Vagina (tissue), 2 donors: ENCODE data around the gene MYO1H. TPM values are rescaled to one million over a fixed set of nuclear protein-coding genes. Genes with fewer than 3 reads are reported as not detected.

Experiments used
- DNase-seq, 2 donors: peaks; one replicate each; pipeline ENCODE4 v3.0.0-alpha.2; 2017; ENCODE audit errors: extremely low spot score in 2 of 2
- H3K27ac ChIP-seq: fragments of 200-600 bp; sonication (generic); one replicate; pipeline ENCODE4 v1.5.1; 2019
- H3K27me3 ChIP-seq: fragments of 200-600 bp; sonication (generic); one replicate; pipeline ENCODE4 v1.5.1; 2019
- H3K36me3 ChIP-seq, 2 donors: fragments of 200-600 bp; sonication (generic); one replicate each; pipeline ENCODE4 v1.5.1; 2017 to 2019
- H3K4me1 ChIP-seq: fragments of 200-600 bp; sonication (generic); one replicate; pipeline ENCODE4 v1.5.1; 2019
- H3K4me3 ChIP-seq, 2 donors: fragments of 200-600 bp; sonication (generic); 1 replicate in 1 of 2; 2 replicates in 1 of 2; pipeline ENCODE4 v1.5.1; 2016 to 2019
- H3K9me3 ChIP-seq: fragments of 200-600 bp; sonication (generic); one replicate; pipeline ENCODE4 v1.5.1; 2019
- CTCF ChIP-seq, 3 experiments: fragments of 450-650 bp in 2 of 3; fragments of 200-600 bp in 1 of 3; sonication (generic) in 1 of 3; IDR thresholded peaks; one replicate each; pipeline ENCODE4 v1.5.1; 2017 to 2019; ENCODE audit warnings: antibody characterized with exemption in 3 of 3, mild to moderate bottlenecking in 2 of 3, moderate library complexity in 2 of 3
- POLR2A ChIP-seq, 2 donors: fragments of 450-650 bp; IDR thresholded peaks; one replicate each; pipeline ENCODE4 v1.6.1; 2017; ENCODE audit warnings: antibody characterized with exemption in 2 of 2, mild to moderate bottlenecking in 2 of 2, moderate library complexity in 2 of 2
- POLR2AphosphoS5 ChIP-seq, 2 donors: sonication (generic); formaldehyde crosslinking; IDR thresholded peaks; one replicate each; pipeline ENCODE4 v1.9.0; 2017; ENCODE audit warnings: antibody characterized with exemption in 2 of 2, mild to moderate bottlenecking in 2 of 2, low read depth in 1 of 2; ENCODE audit not compliant: insufficient read depth in 1 of 2
- intact Hi-C: fragments of 100-400 bp; cut with DNase I; formaldehyde crosslinking; loops from one replicate; pipeline ENCODE4 v1.15.1; 2023
- total RNA-seq: library from RNA; depleted of rRNA; stranded (reverse); fragments of >200 nt; gene quantifications from one replicate; pipeline ENCODE4 v1.2.3, GENCODE V29; 2016

The MYO1H gene
- total RNA-seq, result not detected

- Histone ChIP-seq H3K36me3 (no peaks in the 10 kb centered on the region), H3K4me3 (no peak within 1 kb of the TSS), H3K4me1 (no peaks in the 10 kb centered on the region), H3K27ac (no peak within 1 kb of the TSS), H3K27me3 (no peaks in the 10 kb centered on the region), H3K9me3 (no peaks in the 10 kb centered on the region)
- intact Hi-C loops, result no loop called here
- TF ChIP-seq POLR2AphosphoS5 (IDR thresholded peaks at IDR 0.05; ENCODE audit: insufficient read depth in 1 of 2, low read depth in 1 of 2) (no peak), POLR2A (IDR thresholded peaks at IDR 0.05) (no peak), CTCF (IDR thresholded peaks at IDR 0.05) (no peak)
- DNase-seq, result no peak
These were observed at the start of gene MYO1H for GRCh38 chr12:109347589-109347988. MYO1H (plus strand) TSS chr12:109347900; CDS start chr12:109347961, 61 bp downstream.

DNA sequence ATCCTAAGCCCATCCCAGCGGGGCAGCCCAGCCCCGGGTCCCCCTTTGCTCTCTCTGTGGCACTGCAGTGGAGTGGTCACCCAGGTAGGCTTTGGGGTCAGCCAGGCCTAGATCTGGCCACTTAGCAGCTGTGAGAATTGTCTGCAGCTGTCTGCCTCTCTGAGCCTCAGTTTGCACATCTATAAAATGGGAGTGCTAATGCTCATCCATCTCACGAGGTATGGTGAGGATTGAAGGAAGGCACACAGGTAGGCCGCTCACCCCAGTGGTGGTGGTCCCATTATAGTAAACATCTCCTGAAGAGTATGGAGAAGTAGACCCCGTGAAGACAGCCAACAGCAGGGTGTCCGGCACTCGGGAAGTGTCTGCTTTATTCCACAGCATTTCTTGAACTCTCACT, 47.9 kb upstream of the MYO1H start:
- Histone ChIP-seq H3K27me3 (no peaks in the 10 kb centered on the region), H3K4me1 (no peaks in the 10 kb centered on the region), H3K27ac (no peak overlapping the region), H3K9me3 (no peaks in the 10 kb centered on the region), H3K4me3 (no peak overlapping the region), H3K36me3 (no peaks in the 10 kb centered on the region)
- intact Hi-C loops, result no loop called here
- no peak for TF ChIP-seq POLR2A (IDR thresholded peaks at IDR 0.05)
- no peak for TF ChIP-seq CTCF (IDR thresholded peaks at IDR 0.05)
- TF ChIP-seq POLR2AphosphoS5 (IDR thresholded peaks at IDR 0.05; ENCODE audit: insufficient read depth in 1 of 2, low read depth in 1 of 2), result no peak
- no peak for DNase-seq

GRCh38 chr12:109301643-109302168, 46.0 kb upstream of the MYO1H start:
- H3K9me3 ChIP-seq, result no peaks in the 10 kb centered on the region
- TF ChIP-seq POLR2A (IDR thresholded peaks at IDR 0.05) (no peak), CTCF (IDR thresholded peaks at IDR 0.05) (no peak), POLR2AphosphoS5 (IDR thresholded peaks at IDR 0.05; ENCODE audit: insufficient read depth in 1 of 2, low read depth in 1 of 2) (no peak)
- DNase-seq, result no peak

GRCh38 chr12:109302358-109302757, 45.3 kb upstream of the MYO1H start:
- Histone ChIP-seq H3K36me3 (no peaks in the 10 kb centered on the region), H3K4me3 (no peak overlapping the region), H3K27ac (no peak overlapping the region), H3K4me1 (no peaks in the 10 kb centered on the region), H3K9me3 (no peaks in the 10 kb centered on the region), H3K27me3 (no peaks in the 10 kb centered on the region)
- DNase-seq, result no peak
- intact Hi-C loops, result no loop called here
- TF ChIP-seq POLR2AphosphoS5 (IDR thresholded peaks at IDR 0.05; ENCODE audit: insufficient read depth in 1 of 2, low read depth in 1 of 2) (no peak), POLR2A (IDR thresholded peaks at IDR 0.05) (no peak), CTCF (IDR thresholded peaks at IDR 0.05) (no peak)

More at GRCh38 chr12:109301643-109302168, 46.0 kb upstream of the MYO1H start:
- Histone ChIP-seq H3K36me3 (no peaks in the 10 kb centered on the region), H3K27ac (no peak overlapping the region), H3K4me3 (no peak overlapping the region), H3K4me1 (no peaks in the 10 kb centered on the region), H3K27me3 (no peaks in the 10 kb centered on the region)
- intact Hi-C loops, result no loop called here

DNA sequence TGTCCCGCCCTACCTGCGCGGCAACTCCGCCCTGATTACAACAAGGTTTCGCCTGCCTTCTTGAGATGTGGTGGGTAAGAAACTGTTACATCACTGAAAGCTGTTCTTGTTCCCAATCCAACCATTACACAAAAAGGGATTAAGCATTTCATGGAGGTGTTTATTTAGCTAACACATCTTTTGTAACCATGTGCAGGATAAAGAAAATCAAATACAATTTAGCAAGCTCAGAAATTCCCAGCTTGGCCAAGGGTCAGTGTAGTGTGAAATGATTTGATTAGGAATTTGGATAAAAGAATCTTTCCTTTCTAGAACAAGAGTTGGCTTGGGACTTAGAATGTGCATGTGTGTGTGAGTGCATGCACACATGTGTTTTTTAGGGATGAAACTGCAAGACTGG, 44.9 kb upstream of the MYO1H start:
- Histone ChIP-seq H3K9me3 (no peaks in the 10 kb centered on the region), H3K36me3 (no peaks in the 10 kb centered on the region), H3K4me1 (no peaks in the 10 kb centered on the region), H3K27ac (no peak overlapping the region), H3K27me3 (no peaks in the 10 kb centered on the region), H3K4me3 (no peak overlapping the region)
- intact Hi-C loops, result no loop called here
- no peak for DNase-seq
- TF ChIP-seq POLR2A (IDR thresholded peaks at IDR 0.05) (no peak), POLR2AphosphoS5 (IDR thresholded peaks at IDR 0.05; ENCODE audit: insufficient read depth in 1 of 2, low read depth in 1 of 2) (no peak), CTCF (IDR thresholded peaks at IDR 0.05) (no peak)
